Measurements from ENCODE around the gene CYBC1. TPM values are rescaled to one million over a fixed set of nuclear protein-coding genes. Genes with fewer than 3 reads are reported as not detected.

Gene CYBC1
- total and polyA plus RNA-seq, 2 of the 4 experiments (the other 2 are of a cell fraction) = 75.1 to 76.7 TPM

GRCh38 chr17:82449131-82449882 is 1.2 kb downstream of the CYBC1 start:
- H3K23ac ChIP-seq (ENCODE audit: low read depth, low read length) = peak overlapping the region; percentile 29; the same call in 1 of the 2 replicates
- H3K9me3 ChIP-seq (ENCODE audit: control insufficient read depth, insufficient read depth, low read length) = no peaks in the 10 kb centered on the region
- peaks cover 23 to 50% of the 10 kb centered on the region in 2 experiments for H3K79me1 ChIP-seq (ENCODE audit: low read depth in 1 of 2, low read length in 2 of 2)
- no peak overlapping the region for H4K91ac ChIP-seq (ENCODE audit: insufficient read depth, low read depth, low read length)
- H2BK20ac ChIP-seq (ENCODE audit: low read depth, low read length) = no peak overlapping the region
- peak overlapping the region; percentile 76; the same call in 1 of the 2 replicates for H3K4ac ChIP-seq (ENCODE audit: low read depth, low read length)
- intact Hi-C loops (cut with micrococcal nuclease) (no loop called here), in situ Hi-C loops (cut with MboI; ENCODE audit: low sequenced_read_pairs) (no loop called here), dilution Hi-C loops (cut with HindIII; ENCODE audit: low sequenced_read_pairs, unreplicated experiment) (no loop called here)
- ChIA-PET POLR2A (ENCODE audit: unreplicated experiment) (no interaction called here), CTCF (no interaction called here)
- ATAC-seq (ENCODE audit: low read depth) = no peak
- H3K4me3 ChIP-seq (ENCODE audit: insufficient read depth, low read depth, low read length) = peak overlapping the region; percentile 99; the same call in 1 of the 2 replicates
- H2AK9ac ChIP-seq (replicated peaks; ENCODE audit: low read depth, low read length, poor library complexity) = peak overlapping the region; percentile 96
- H2AK5ac ChIP-seq (ENCODE audit: low read depth, low read length) = peak overlapping the region; percentile 88
- H3K36me3 ChIP-seq (ENCODE audit: control insufficient read depth, insufficient read depth, low read length) = peaks cover 20% of the 10 kb centered on the region
- H2BK120ac ChIP-seq (ENCODE audit: low read depth, low read length) = no peak overlapping the region; the same call in 1 of the 2 replicates
- no peak overlapping the region; a peak in 1 of 4 replicates for H4K8ac ChIP-seq (ENCODE audit: low read depth in 2 of 2, low read length in 2 of 2)
- no TSS peak for BruUV-seq (replicated peaks)
- H3K56ac ChIP-seq (ENCODE audit: extremely low read depth, insufficient read depth, low read length) = no peak overlapping the region
- TF ChIP-seq CEBPB (IDR thresholded peaks at IDR 0.05; ENCODE audit: low read depth, low read length) (no peak), CHD1 (IDR thresholded peaks at IDR 0.05; ENCODE audit: low read depth, low read length) (no peak), MXI1 (IDR thresholded peaks at IDR 0.05; ENCODE audit: borderline replicate concordance, low read depth, low read length) (no peak), FOS (IDR thresholded peaks at IDR 0.05; ENCODE audit: low read depth, low read length) (no peak), BHLHE40 (IDR thresholded peaks at IDR 0.05; ENCODE audit: low read depth, low read length) (no peak), NFE2L2 (IDR thresholded peaks at IDR 0.05; ENCODE audit: low read depth, low read length) (no peak), RCOR1 (IDR thresholded peaks at IDR 0.05; ENCODE audit: insufficient replicate concordance, low read length) (no peak), USF2 (IDR thresholded peaks at IDR 0.05; ENCODE audit: low read depth, low read length) (no peak), RAD21 (IDR thresholded peaks at IDR 0.05; ENCODE audit: low read length) (no peak)
- H3K4me2 ChIP-seq (ENCODE audit: low read depth, low read length) = peak overlapping the region; percentile 67
- no peak overlapping the region for H2AFZ ChIP-seq (replicated peaks; ENCODE audit: low read length, poor library complexity)
- WGBS, 2 experiments (ENCODE audit: extremely low coverage in 2 of 2, insufficient read length in 1 of 2) = 91% methylated on average over 19 of the region's 30 CpGs; no CpG with 5 or more reads in 1 of the 2 experiments
- no peak overlapping the region for H2BK15ac ChIP-seq (ENCODE audit: low read depth, low read length)
- no peak overlapping the region for H3K9ac ChIP-seq (ENCODE audit: low read depth, low read length)
- H4K5ac ChIP-seq (ENCODE audit: low read depth, low read length) = no peak overlapping the region
- no peak overlapping the region for H3K27ac ChIP-seq (ENCODE audit: insufficient read depth, low read length)
- H4K20me1 ChIP-seq (ENCODE audit: insufficient read depth, low read length) = peaks cover 8% of the 10 kb centered on the region
- peak overlapping the region; percentile 92; the same call in 1 of the 2 replicates for H3K14ac ChIP-seq (replicated peaks; ENCODE audit: low read depth, low read length)
- no peak overlapping the region for H2BK5ac ChIP-seq (ENCODE audit: low read depth, low read length, poor library complexity, severe bottlenecking)
- H3K18ac ChIP-seq (ENCODE audit: low read depth, low read length) = no peak overlapping the region
- H3K27me3 ChIP-seq (ENCODE audit: control insufficient read depth, insufficient read depth, low read length) = no peaks in the 10 kb centered on the region
- 0 out of 2 replicates have a peak, but pooled peaks cover 8% of the 10 kb centered on the region for H3K9me1 ChIP-seq (ENCODE audit: insufficient read depth, low read length)
- H3K4me1 ChIP-seq (ENCODE audit: control insufficient read depth, insufficient read depth, low read length) = peaks cover 11% of the 10 kb centered on the region; the same call in 1 of the 2 replicates
- DNase-seq = no peak

Data from IMR-90 (cell line).